ENCODE data around the gene RNU1-1. TPM values are rescaled to one million over a fixed set of nuclear protein-coding genes. Genes with fewer than 3 reads are reported as not detected.
A peak's percentile ranks its signal among the peaks of the same experiment; 100 is the strongest.
"Not testable (repeated sequence)": the region's sequence is repeated elsewhere in the genome, so short reads cannot be mapped to it uniquely, and the experiment has no call there.

RNU1-1 gene
- total and polyA plus RNA-seq, 9 of the 15 experiments (the other 6 are each of a cell fraction or from before 2014, with no cell fraction given): under 0.01 to 32,823 (median 2,538) TPM; not detected in 4

DNA sequence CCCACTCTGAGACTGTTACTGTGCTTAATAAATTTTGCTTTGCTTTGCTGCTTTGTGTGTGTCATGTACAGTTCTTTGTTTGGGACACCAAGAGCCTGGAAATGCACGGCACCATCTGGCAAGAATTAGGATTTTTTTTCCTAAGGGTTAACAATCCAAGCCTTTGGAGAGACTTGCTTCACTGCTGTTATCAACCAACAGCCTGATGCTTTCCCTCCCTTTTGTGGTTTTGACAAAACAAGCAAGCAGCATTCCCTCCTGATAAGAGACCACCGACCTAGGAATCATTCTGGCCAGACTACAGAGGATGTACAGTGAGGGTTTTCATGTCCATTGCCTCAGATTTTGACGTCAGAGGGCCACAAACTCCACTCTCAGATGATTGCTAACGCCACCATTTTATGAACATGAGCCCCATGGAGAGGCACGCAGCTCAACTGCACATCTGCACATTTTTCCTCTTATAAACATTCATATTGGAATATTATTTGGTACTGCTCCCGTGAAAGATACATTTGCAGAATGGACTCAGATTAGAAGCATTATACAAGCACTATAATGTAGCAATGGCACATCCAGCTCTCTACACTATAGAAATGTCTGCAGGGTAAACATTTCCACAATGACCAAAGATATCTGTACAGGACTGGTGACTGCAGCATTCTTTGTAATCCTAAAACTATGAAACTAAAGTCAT is 5.3 kb upstream of the RNU1-1 start (continued):
- TF ChIP-seq LEF1 (IDR thresholded peaks at IDR 0.05) (peak; percentile 97; the same call in 1 of the 2 replicates), ARID1B (IDR thresholded peaks at IDR 0.05) (peak; percentile 99), MEIS2 (IDR thresholded peaks at IDR 0.05; ENCODE audit: partially characterized antibody) (peak; percentile 6), ZNF589 (CRISPR knock-in tag; IDR thresholded peaks at IDR 0.05; ENCODE audit: low read depth) (peak; percentile 97), AFF1 (IDR thresholded peaks at IDR 0.05; ENCODE audit: low read depth in 1 of 2, partially characterized antibody in 2 of 2) (peak; percentile 71 to 97), ID3 (tag; IDR thresholded peaks at IDR 0.05) (peak; percentile 91), FOXA3 (CRISPR knock-in tag; conservative IDR thresholded peaks at IDR 0.05 in 1 of 2, IDR thresholded peaks at IDR 0.05 in 1 of 2) (peak in 1 of 2 experiments; percentile 16; a peak in 2 of 4 replicates), TOE1 (IDR thresholded peaks at IDR 0.05; ENCODE audit: borderline replicate concordance) (peak; percentile 56; the same call in 1 of the 2 replicates), ZKSCAN8 (CRISPR knock-in tag; IDR thresholded peaks at IDR 0.05) (peak; percentile 64; the same call in 1 of the 2 replicates), CBFB (CRISPR knock-in tag; IDR thresholded peaks at IDR 0.05) (peak; percentile 98), NCOA1 (IDR thresholded peaks at IDR 0.05; ENCODE audit: low read depth) (peak; percentile 93), TBL1XR1 (IDR thresholded peaks at IDR 0.05; ENCODE audit: low read length in 2 of 2) (peak in 1 of 2 experiments; percentile 88; a peak in 1 of 4 replicates), NCOR1 (IDR thresholded peaks at IDR 0.05) (peak; percentile 95), MNT (conservative IDR thresholded peaks at IDR 0.05) (peak in 1 of 2 experiments; percentile 64; a peak in 3 of 4 replicates), JUN (IDR thresholded peaks at IDR 0.05; ENCODE audit: borderline replicate concordance, low read depth, low read length) (peak; percentile 76), JUN (CRISPR knock-in tag; IDR thresholded peaks at IDR 0.05; ENCODE audit: borderline replicate concordance) (0 out of 2 replicates have a peak, but pooled peaks have one; percentile 28), MTA3 (IDR thresholded peaks at IDR 0.05; ENCODE audit: borderline replicate concordance) (peak; percentile 90), ZEB2 (IDR thresholded peaks at IDR 0.05) (peak; percentile 89), GABPA (tag; conservative IDR thresholded peaks at IDR 0.05; ENCODE audit: low read depth) (peak; percentile 52), LCOR (CRISPR knock-in tag; IDR thresholded peaks at IDR 0.05) (peak; percentile 83), NEUROD1 (IDR thresholded peaks at IDR 0.05; ENCODE audit: borderline replicate concordance, low read depth, low read length, partially characterized antibody) (peak; percentile 76)
- TF ChIP-seq ID3 (CRISPR knock-in tag; IDR thresholded peaks at IDR 0.05); TOE1 (CRISPR knock-in tag; IDR thresholded peaks at IDR 0.05; ENCODE audit: borderline replicate concordance, low read depth): not testable (repeated sequence)
